GM19023 (cell line): ENCODE results near the gene MRGPRG.
"Not testable (repeated sequence)": the region's sequence is repeated elsewhere in the genome, so short reads cannot be mapped to it uniquely, and the experiment has no call there.

Source experiments
- ATAC-seq: cut with Tn5 transposase; IDR thresholded peaks from one replicate; pipeline ENCODE4 v1.9.1; 2021; ENCODE audit warnings: mild to moderate bottlenecking, moderate library complexity; ENCODE audit not compliant: unreplicated experiment

MRGPRG gene

DNA sequence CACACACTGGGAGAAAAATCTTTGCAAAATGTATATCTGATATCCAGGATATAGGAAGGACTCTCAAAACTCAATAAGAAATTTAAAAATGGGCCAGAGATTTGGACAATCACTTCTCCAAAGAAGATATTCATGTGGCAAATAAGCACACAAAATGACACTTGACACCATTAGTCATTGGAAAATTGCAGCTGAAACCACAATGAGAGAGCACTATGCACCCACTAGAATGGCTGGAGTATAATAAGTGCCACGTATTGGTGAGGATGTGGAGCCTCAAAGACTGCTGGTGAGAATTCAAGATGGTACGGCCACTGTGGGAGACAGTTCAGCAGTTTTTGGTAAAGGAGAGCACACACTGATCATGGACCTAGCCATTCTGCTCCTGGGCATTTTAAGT is 40.7 kb downstream of the MRGPRG start:
- ATAC-seq, result no peak

DNA sequence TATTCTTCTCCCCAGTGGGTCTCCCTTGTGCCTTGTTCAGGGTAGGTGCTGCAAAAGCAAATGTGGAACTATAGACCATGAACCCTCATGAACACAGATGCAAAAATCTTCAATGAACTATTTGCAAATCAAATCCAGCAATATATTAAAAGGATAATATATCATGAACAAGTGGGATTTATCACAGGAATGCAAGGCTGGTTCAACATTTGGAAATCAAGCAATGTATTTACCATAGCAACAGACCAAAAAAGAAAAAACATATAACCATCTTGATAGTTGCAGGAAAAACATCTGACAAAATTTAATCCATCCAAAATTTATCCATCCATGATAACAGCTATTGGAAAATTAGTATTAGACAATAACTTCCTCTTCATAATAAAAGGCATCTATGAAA is 42.1 kb downstream of the MRGPRG start:
- no peak for ATAC-seq

DNA sequence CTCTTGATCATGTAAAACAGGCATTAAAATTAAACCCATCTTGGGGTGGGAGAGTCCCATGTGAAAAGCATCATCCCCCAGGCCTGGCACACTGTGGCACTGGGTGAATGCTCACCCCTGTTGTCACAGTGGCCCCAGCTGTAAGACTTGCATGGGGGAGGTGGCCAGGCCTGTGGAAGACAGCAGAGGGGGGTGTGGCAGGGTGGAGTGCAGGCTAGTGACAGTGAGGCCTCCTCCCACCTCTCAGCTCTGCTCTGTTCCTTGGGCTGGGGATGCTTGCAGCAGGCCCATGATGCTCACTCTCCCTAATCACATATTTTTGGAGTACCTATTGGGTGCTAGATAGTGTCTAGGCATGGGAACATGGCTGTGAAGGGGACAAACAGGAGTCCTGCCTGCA is 43.4 kb downstream of the MRGPRG start:
- no peak for ATAC-seq

DNA sequence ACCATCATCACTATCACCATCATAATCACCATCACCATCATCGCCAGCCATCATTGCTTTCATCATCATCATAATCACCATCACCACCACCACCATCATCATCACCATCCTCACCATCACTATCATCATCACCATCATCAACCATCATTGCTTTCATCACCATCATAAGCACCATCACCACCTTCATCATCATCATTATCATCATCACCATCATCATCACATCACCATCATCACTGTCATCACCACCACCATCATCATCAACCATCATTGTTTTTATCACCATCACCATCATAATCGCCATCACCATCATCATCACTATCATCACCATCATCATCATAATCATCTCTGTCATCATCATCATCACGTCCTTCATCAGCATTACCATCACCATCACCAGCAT is 44.2 kb downstream of the MRGPRG start:
- ATAC-seq, result no peak

- ATAC-seq, result no peak
These were observed 44.8 kb downstream of the MRGPRG start for GRCh38 chr11:3173795-3174194.

- ATAC-seq, result no peak
These were observed 46.6 kb downstream of the MRGPRG start for GRCh38 chr11:3171931-3172560.

DNA sequence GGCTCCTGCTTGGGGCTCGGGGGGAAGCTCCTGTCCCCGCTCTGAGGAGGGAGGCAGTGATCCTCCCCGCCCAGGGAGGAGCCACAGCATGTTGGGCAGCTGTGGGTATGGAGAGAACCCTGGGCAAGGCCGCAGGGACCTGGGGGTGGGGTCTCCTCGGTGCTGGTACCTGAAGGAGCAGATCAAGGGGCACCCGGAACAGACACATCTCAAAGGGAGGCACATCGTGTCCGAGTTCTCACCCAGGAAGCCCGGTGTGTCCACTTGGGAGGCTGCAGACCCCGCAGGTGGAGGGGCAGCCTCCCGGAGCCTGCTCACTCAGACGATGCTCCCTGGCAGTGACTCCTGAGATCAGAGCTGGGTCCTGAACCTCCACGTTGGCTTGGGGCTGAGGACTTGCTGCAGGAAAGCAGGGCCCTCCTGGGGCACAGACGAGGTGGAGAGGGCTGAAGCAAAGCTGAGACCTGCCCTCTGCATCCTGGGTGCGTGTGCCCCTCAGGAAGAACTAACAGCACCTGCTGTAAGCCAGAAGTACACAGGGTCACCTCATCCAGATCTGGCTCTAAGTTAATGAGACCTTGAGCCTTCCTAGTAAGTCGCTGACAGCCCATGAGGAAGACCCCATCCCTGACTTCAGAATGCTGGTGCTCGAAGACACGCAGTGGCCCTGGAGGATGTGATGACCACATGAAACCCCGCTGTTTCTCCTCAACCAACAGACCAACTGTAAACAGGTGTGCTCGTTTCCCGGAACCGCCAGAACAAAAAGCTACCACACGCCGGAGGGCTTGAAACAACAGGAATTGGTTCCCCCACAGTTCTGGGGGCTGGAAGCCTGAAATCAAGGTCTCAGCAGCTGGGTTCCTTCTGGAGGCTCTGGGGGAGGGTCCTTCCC is 47.6 kb downstream of the MRGPRG start:
- no peak for ATAC-seq

DNA sequence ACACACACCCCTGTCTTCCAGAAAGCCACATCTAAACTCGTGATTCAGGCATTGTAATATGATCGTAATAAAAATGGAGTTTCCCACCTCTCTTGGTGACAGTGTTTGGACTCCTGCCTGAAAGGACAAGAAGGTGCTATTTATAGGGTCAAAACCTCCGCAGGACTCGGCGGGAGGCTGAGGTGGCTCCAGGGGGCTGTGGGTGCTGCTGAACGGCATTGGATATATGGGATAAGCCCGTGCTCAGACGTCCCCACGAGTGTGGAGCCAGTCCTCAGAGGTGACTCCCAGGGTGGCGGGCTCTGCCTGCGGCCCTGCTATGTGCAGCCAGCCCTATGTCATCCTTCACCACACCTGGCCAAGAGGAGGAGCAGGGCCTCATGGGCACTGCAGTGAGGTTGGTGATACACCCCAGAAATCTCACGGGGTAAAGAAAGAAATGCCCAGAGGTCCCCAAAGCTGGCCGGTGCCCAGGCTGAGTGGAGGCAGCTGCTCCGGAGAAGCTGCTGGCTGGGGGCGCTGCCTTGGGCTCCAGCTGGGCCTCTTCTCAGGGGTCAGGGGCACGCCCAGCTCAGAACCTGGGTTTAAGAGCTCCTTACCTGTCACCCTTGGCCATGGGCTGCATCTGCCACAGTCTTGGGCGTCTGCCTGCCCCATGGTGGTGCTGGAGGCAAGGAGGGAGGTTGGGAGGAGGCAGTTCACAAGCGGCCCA is 48.4 kb downstream of the MRGPRG start:
- ATAC-seq, result no peak

DNA sequence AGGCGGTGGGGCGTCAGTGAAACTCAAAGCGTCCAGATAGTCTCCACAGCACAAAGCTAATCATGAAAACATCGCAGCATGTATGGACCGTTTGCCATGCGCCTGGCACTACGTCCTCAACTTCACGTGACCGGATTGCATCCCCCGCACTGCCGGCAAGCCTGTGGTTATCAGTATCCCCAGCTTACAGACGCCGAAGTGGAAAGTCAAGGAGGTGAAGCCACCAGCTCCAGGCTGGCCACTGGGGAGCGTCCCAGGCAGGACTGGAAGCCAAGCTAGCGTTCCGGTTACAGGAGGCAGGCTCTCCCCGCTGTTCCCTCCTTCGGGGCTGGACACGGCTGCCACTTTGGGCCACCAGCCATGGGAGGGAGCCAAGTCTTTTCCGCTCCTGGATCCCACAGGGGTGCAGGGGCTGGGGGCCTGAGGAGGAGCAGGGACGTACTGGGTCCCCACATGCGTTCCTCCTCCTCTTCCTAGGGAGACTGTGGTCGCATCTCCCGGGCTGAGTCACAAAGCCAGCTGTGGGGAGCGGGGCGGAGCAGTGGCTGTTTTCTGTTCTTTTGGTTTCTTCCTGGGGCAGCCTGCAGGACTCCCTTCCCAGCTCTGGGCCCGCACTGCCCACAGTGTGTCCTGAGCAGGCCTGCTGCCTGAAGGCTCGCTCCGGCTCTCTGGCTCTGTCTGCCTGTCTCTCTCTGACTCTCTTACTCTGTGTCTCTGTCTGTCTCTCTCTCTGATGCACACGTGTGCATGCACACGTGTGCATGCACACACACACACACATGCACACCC is 49.2 kb downstream of the MRGPRG start:
- ATAC-seq, result no peak

GRCh38 chr11:3168742-3169254 is 49.8 kb downstream of the MRGPRG start:
- not testable (repeated sequence) for ATAC-seq
